ENCODE measurements around the gene CORIN.

GRCh38 chr4:47551682-47552081 lies 286.2 kb downstream of the CORIN start:
- TF ChIP-seq CTCF (IDR thresholded peaks at IDR 0.05) (no peak), POLR2A (IDR thresholded peaks at IDR 0.05) (no peak)
